Measurements from ENCODE around the gene ATP11B.

Gene ATP11B

GRCh38 chr3:182766099-182766498 lies 27.2 kb upstream of the ATP11B start:
- TF ChIP-seq CTCF (IDR thresholded peaks at IDR 0.05) = no peak
- H3K27ac ChIP-seq = no peak overlapping the region
- no peak overlapping the region for H3K4me3 ChIP-seq
- no peak for DNase-seq (ENCODE audit: low spot score)

GRCh38 chr3:182768413-182768812 lies 24.9 kb upstream of the ATP11B start:
- no peak for DNase-seq (ENCODE audit: low spot score)
- Histone ChIP-seq H3K4me3 (no peak overlapping the region), H3K27ac (no peak overlapping the region)
- no peak for TF ChIP-seq CTCF (IDR thresholded peaks at IDR 0.05)

- TF ChIP-seq CTCF (IDR thresholded peaks at IDR 0.05) = no peak
- DNase-seq (ENCODE audit: low spot score) = no peak
- Histone ChIP-seq H3K27ac (no peak overlapping the region), H3K4me3 (no peak overlapping the region)
Observed at GRCh38 chr3:182769673-182770072, 23.6 kb upstream of the ATP11B start.

GRCh38 chr3:182782149-182782548 lies 11.2 kb upstream of the ATP11B start:
- Histone ChIP-seq H3K4me3 (no peak overlapping the region), H3K27ac (no peak overlapping the region)
- DNase-seq (ENCODE audit: low spot score) = no peak
- no peak for TF ChIP-seq CTCF (IDR thresholded peaks at IDR 0.05)

GRCh38 chr3:182783106-182783505 lies 10.2 kb upstream of the ATP11B start:
- Histone ChIP-seq H3K27ac (no peak overlapping the region), H3K4me3 (no peak overlapping the region)
- DNase-seq (ENCODE audit: low spot score) = no peak
- no peak for TF ChIP-seq CTCF (IDR thresholded peaks at IDR 0.05)

GRCh38 chr3:182784542-182784941 lies 8.8 kb upstream of the ATP11B start:
- no peak for DNase-seq (ENCODE audit: low spot score)
- H3K4me3 ChIP-seq = no peak overlapping the region
- TF ChIP-seq CTCF (IDR thresholded peaks at IDR 0.05) = no peak
- H3K27ac ChIP-seq = no peak overlapping the region

GRCh38 chr3:182785142-182785541 lies 8.2 kb upstream of the ATP11B start:
- Histone ChIP-seq H3K4me3 (no peak overlapping the region), H3K27ac (no peak overlapping the region)
- no peak for TF ChIP-seq CTCF (IDR thresholded peaks at IDR 0.05)
- DNase-seq (ENCODE audit: low spot score) = no peak

All from coronary artery (tissue), 2 donors.